Islet of Langerhans (tissue), 1 donor: ENCODE measurements around the gene SLC39A6.
"Not testable (repeated sequence)": the region's sequence is repeated elsewhere in the genome, so short reads cannot be mapped to it uniquely, and the experiment has no call there.

Experiments used
- FAIRE-seq: peaks from one replicate; lab custom pipeline; 2011; peaks lifted over from hg19 to GRCh38; lab: Jason Lieb, UNC

Gene SLC39A6

DNA sequence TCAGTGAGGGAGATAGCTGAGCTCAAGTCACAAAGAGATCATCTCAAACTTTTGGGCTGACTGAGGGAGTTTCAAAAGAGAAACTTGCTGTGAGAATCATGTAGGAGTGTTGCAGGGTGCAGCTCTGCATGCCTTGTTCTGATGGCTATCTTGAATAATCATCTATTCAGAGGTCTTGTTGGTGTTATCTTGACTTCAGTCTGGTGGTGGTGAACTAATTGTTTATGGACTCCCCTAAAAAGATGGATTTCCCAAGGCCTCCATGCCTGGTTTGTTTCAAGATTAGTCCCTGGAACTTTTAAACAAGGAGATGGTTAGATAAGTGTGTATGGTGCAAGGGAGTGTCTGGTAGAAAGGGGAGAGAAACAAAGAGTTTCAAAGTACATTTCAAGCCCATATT, 29.8 kb downstream of the SLC39A6 start:
- FAIRE-seq: no peak

DNA sequence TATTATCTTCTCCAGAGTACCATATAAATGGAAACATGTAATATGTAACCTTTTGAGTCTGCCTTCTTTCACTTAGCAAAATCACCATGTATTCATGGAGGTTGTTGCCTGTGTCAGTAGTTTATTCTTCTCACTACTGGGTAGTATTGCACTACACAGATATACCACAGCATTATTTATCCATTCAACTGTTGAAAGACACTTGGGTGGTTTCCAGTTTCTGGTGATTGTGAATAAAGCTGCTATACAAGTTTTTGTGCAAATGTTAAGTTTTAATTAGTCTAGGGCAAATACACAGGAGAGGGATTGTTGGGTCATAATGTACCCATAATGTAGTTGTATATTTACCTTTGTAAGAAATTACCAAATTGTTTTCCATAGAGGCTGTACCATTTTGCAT, 32.2 kb downstream of the SLC39A6 start:
- no peak for FAIRE-seq

GRCh38 chr18:36095936-36096519, 33.1 kb downstream of the SLC39A6 start:
- FAIRE-seq: peak; percentile 100

DNA sequence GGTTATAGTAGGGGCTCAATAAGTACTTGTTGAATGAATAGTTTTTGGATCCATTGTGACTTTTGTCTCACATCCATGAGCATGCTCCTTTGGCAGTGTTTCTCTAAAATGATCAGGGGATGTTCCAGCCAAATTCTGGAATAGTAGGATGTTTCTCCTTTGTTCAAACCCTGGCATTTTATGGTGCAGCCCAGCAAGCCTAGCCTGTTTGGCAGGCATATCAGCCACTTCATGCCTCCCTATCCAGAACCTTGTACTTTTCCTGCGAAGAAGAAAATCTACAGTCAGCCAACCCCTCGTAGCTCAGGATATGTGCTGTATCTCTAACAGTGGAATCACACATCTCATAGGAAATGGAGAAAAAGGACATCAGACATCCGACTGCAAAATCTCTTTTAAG, 34.7 kb downstream of the SLC39A6 start:
- FAIRE-seq: no peak

- not testable (repeated sequence) for FAIRE-seq
Observed at GRCh38 chr18:36092116-36092515, 37.0 kb downstream of the SLC39A6 start.

- FAIRE-seq: no peak
Observed at GRCh38 chr18:36089001-36089400, 40.1 kb downstream of the SLC39A6 start.

DNA sequence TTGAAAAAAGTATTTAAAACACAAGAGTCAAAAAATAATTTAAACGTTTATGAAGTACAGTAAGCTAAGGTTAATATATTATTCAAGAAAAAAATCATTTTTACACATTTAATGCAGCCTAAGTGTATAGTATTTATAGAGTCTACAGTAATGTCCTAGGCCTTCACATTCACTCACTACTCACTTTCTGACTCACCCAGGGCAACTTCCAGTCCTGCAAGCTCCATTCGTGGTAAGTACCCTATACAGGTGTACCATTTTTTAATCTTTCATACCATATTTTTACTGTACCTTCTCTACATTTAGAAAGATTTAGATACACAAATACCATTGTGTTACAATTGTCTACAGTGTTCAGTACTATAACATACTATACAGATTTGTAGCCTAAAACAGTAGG, 40.9 kb downstream of the SLC39A6 start:
- no peak for FAIRE-seq

- FAIRE-seq: no peak
Observed at GRCh38 chr18:36086186-36086585, 43.0 kb downstream of the SLC39A6 start.

GRCh38 chr18:36085195-36085594, 43.9 kb downstream of the SLC39A6 start:
- FAIRE-seq: no peak

DNA sequence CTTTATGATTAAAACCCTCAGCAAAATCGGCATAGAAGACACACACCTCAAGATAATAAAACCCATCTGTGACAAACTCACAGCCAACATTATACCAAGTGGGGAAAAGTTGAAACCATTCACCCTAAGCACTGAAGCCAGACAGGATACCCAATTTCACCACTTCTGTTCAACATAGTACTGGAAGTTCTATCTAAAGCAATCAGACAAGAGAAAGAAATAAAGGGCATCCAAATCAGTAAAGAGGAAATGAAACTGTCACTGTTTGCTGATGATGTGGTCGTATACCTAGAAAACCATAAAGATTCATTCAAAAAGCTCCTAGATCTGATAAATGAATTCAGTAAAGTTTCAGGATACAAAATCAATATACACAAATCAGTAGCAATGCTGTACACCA, 45.4 kb downstream of the SLC39A6 start:
- no peak for FAIRE-seq

DNA sequence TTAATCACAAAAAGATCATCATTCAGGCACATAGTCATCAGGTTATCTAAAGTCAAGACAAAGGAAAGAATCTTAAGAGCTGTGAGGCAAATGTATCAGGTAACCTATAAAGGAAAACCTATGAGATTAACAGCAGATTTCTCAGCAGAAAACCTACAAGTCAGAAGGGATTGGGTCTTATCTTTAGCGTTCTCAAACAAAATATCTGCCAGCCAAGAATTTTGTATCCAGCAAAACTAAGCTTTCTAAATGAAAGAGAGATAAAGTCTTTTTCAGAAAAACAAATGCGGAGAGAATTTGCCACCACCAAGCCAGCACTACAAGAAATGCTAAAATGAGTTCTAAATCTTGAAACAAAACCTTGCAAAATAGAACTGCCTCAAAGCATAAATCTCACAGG, 48.0 kb downstream of the SLC39A6 start:
- FAIRE-seq: not testable (repeated sequence)

- no peak for FAIRE-seq
Observed at GRCh38 chr18:36078751-36079529, 50.2 kb downstream of the SLC39A6 start.

DNA sequence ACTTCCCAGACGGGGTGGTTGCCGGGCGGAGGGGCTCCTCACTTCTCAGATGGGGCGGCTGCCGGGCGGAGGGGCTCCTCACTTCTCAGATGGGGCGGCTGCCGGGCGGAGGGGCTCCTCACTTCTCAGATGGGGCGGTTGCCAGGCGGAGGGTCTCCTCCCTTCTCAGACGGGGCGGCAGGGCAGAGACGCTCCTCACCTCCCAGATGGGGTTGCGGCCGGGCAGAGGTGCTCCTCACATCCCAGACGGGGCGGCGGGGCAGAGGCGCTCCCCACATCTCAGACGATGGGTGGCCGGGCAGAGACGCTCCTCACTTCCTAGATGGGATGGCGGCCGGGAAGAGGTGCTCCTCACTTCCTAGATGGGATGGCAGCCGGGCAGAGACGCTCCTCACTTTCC, 51.4 kb downstream of the SLC39A6 start:
- not testable (repeated sequence) for FAIRE-seq

DNA sequence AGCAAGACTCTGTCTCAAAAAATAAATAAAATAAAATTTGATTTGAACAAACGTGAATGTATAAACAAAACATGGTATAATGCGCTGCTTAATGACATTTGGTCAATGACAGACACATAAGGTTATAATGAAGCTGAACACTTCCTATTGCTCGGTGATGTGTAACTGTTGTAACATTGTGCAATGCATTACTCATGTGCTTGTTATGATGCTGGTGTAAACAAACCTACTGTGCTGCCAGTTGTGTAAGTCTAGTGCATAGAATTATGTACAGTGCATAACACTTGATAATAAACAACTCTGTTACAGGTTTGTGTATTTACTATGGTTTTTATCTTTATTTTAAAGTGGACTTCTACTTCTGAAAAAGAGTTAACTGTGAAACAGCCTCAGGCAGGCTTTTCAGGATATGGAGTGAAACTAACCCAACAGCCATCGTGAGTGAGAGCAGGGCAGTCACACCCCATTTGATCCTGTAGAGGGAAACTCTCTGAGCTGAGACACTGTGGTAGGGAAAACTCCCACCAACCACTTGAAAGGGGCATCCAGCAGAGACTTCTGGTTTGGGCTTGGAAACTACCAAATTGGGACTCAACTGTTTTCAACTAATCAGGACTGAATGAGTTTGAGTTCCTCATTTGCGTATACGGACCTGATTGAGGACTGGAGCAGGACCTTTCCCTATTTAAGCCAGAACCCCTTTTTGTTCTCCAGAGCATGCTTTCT, 53.1 kb downstream of the SLC39A6 start:
- FAIRE-seq: no peak

DNA sequence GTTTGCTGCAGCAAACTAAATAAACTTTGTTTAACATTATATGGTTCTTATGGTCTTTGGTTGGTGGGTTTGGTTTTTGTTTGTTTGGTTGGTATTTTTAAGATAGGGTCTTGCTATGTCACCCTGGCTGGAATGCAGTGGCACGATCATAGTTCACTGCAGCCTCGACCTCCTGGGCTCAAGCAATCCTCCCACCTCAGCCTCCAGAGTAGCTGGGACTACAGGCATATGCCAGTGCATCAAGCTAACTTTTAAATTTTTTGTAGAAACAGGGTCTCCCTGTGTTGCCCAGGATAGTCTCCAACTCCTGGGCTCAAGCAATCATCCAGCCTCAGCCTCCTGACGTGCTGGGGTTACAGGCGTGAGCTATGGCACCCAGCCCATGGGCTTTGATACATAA, 54.7 kb downstream of the SLC39A6 start:
- FAIRE-seq: no peak

DNA sequence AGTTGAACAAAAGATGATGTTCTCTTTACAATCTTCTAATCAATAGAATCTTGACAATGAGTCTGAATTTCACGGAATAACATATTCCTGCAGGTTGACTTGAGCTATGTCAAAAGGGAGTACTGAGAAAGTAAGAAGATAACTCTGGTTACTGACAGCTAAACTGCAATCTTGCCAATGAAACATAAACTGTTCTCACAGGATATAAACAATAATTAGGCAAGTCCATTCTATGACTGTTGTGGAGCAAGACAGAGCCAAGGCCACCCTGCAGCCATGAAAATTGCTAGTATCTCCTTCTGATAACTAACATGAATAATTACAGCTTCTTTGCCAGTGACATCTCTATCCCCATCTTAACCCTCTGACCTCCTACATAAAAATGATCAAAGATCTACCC, 55.5 kb downstream of the SLC39A6 start:
- FAIRE-seq: no peak

- not testable (repeated sequence) for FAIRE-seq
Observed at GRCh38 chr18:36072406-36072805, 56.7 kb downstream of the SLC39A6 start.

- no peak for FAIRE-seq
Observed at GRCh38 chr18:36067055-36067957, 61.8 kb downstream of the SLC39A6 start, which contains the start of gene RPRD1A. RPRD1A (minus strand) TSS chr18:36067559; CDS start chr18:36067404, 155 bp downstream.

DNA sequence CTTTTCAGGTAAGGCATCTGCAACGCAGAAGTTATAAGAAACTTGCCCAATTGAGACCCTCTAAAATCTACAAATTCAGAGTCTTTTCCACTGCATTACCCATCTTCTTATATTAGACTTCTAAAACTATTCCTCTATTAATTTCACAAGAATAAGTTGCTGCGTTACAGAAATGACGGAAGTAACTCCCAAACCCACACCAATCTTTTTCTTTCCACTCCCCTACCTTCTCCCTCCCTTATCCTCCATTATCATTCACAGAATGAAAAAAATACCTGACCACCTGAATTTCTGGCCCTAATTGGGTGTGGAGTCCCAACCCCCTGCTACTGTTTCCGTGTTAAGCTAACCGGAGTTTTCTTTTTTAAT, 62.5 kb downstream of the SLC39A6 start:
- FAIRE-seq: no peak

- FAIRE-seq: peak; percentile 61
Observed at GRCh38 chr18:36066001-36066400, 63.1 kb downstream of the SLC39A6 start.

DNA sequence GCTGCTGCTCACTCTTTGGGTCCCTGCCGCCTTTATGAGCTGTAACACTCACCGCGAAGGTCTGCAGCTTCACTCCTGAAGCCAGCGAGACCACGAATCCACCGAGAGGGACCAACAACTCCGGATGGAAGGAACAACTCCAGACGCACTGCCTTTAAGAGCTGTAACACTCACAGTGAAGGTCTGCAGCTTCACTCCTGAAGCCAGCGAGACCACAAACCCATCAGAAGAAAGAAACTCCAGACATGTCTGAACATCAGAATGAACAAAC, 64.4 kb downstream of the SLC39A6 start:
- not testable (repeated sequence) for FAIRE-seq

DNA sequence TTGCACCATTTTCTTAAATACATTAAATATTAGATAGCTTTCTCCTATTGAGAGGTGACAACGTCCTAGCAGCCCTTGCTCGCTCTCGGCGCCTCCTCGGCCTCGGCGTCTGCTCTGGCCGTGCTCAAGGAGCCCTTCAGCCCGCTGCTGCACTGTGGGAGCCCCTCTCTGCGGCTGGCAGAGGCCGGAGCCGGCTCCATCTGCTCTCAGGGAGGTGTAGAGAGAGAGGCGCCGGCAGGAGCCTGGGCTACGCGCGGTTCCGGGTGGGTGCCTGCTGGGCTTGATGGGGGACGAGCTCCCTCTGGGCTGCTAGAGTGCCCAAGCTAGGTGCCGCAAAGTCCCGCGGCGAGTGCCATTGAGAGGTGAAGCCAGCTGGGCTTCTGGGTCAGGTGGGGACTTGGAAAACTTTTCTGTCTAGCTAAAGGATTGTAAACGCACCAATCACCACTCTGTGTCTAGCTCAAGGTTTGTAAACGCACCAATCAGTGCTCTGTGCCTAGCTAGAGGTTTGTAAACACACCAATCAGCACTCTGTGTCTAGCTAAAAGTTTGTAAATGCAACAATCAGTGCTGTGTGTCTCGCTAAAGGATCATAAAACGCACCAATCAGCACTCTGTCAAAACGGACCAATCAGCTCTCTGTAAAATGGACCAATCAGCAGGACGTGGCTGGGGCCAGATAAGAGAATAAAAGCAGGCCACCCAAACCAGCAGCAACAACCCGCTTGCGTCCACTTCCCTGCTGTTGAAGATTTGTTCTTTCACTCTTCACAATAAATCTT, 64.9 kb downstream of the SLC39A6 start:
- FAIRE-seq: no peak
